Mucosa of descending colon (tissue), 3 donors: ENCODE results near the gene OCSTAMP. TPM values are rescaled to one million over a fixed set of nuclear protein-coding genes. Genes with fewer than 3 reads are reported as not detected.
A peak's percentile ranks its signal among the peaks of the same experiment; 100 is the strongest.

Experiments used
- ATAC-seq: fragments of 200-7000 bp; cut with Tn5 transposase; one replicate; pipeline ENCODE4 v1.9.1; 2020; ENCODE audit warnings: mild to moderate bottlenecking, moderate library complexity
- DNase-seq, 3 donors: peaks; one replicate each; pipeline ENCODE4 v3.0.0-alpha.2; 2020
- H3K36me3 ChIP-seq: fragments of 200-600 bp; one replicate; pipeline ENCODE4 v1.8.0; 2021; ENCODE audit warnings: low read depth, mild to moderate bottlenecking
- H3K4me1 ChIP-seq: fragments of 200-600 bp; one replicate; pipeline ENCODE4 v1.8.0; 2021; ENCODE audit warnings: low read depth, mild to moderate bottlenecking
- H3K4me3 ChIP-seq: fragments of 200-600 bp; one replicate; pipeline ENCODE4 v1.8.0; 2021; ENCODE audit warnings: mild to moderate bottlenecking
- H3K9me3 ChIP-seq: fragments of 200-600 bp; one replicate; pipeline ENCODE4 v1.8.0; 2021; ENCODE audit warnings: mild to moderate bottlenecking
- CTCF ChIP-seq: fragments of 200-600 bp; IDR thresholded peaks from one replicate; pipeline ENCODE4 v1.8.0; 2022; ENCODE audit warnings: antibody characterized with exemption, mild to moderate bottlenecking
- intact Hi-C, 2 donors: fragments of 100-400 bp; cut with DNase I in 1 of 2; cut with micrococcal nuclease in 1 of 2; formaldehyde crosslinking; loops; one replicate each; pipeline versions ENCODE4 v1.11.0 to v1.11.1; 2022; cut with DNase I, micrococcal nuclease
- total RNA-seq, 3 donors: library from RNA; stranded (reverse); fragmentation: NEBNext Ultra II Directional in 2 of 3; extraction: Animal tissue kit (Norgen Biotek cat#: 25700) in 2 of 3; gene quantifications; one replicate each; pipeline versions ENCODE4 v1.2.1 to v1.2.4, GENCODE V29; 2021 to 2023
- donor health status: DM: no; HTN: no; CAD: no; lungs with moderate emphysema.
- donor health status: DM: no; HTN: no; CAD: no.
- donor health status: DM: no; HTN: yes; CAD: no.

The OCSTAMP gene
- total RNA-seq, 3 donors from 2014 or later, result not detected

GRCh38 chr20:46520540-46520939 lies 29.9 kb downstream of the OCSTAMP start:
- H3K9me3 ChIP-seq, result no peaks in the 10 kb centered on the region
- no peak for ATAC-seq

GRCh38 chr20:46519471-46520068 lies 30.9 kb downstream of the OCSTAMP start:
- intact Hi-C loops, result loop anchor here in 1 of 2 donors (10.0 kb wide), 1 partner anchor 165 kb away; the partner anchor contains the start of gene TP53RK

More at GRCh38 chr20:46520540-46520939, 29.9 kb downstream of the OCSTAMP start:
- Histone ChIP-seq H3K4me3 (no peak overlapping the region), H3K36me3 (no peaks in the 10 kb centered on the region), H3K4me1 (no peaks in the 10 kb centered on the region)
- no peak for TF ChIP-seq CTCF
- DNase-seq, result no peak
- intact Hi-C loops, result loop anchor here in 1 of 2 donors (10.0 kb wide), 1 partner anchor 164 kb away; the partner anchor contains the start of gene TP53RK

GRCh38 chr20:46512943-46513844 lies 37.3 kb downstream of the OCSTAMP start, which contains the start of gene ZNF334:
Gene ZNF334 (minus strand): TSS chr20:46513559. CDS start chr20:46512102, 1,457 bp downstream.
- Histone ChIP-seq H3K9me3 (no peaks in the 10 kb centered on the region), H3K4me3 (peak within 1 kb of the TSS; percentile 15), H3K4me1 (no peaks in the 10 kb centered on the region), H3K36me3 (no peaks in the 10 kb centered on the region)
- ATAC-seq, result peak; percentile 73
- peak; percentile 56 to 66 (median 65) for DNase-seq
- no peak for TF ChIP-seq CTCF
- intact Hi-C loops, result no loop called here

More at GRCh38 chr20:46519471-46520068, 30.9 kb downstream of the OCSTAMP start:
- ATAC-seq (no peak), DNase-seq (no peak)
- no peaks in the 10 kb centered on the region for H3K9me3 ChIP-seq
- no peaks in the 10 kb centered on the region for H3K4me1 ChIP-seq
- no peaks in the 10 kb centered on the region for H3K36me3 ChIP-seq
- no peak overlapping the region for H3K4me3 ChIP-seq
- TF ChIP-seq CTCF, result no peak

GRCh38 chr20:46509523-46509922 lies 40.9 kb downstream of the OCSTAMP start:
- intact Hi-C loops, result no loop called here

More at GRCh38 chr20:46509523-46509922, 40.9 kb downstream of the OCSTAMP start:
- Histone ChIP-seq H3K4me3 (no peak overlapping the region), H3K36me3 (no peaks in the 10 kb centered on the region), H3K4me1 (no peaks in the 10 kb centered on the region), H3K9me3 (no peaks in the 10 kb centered on the region)
- no peak for TF ChIP-seq CTCF
- ATAC-seq, result no peak
- no peak for DNase-seq
